ENCODE results near the gene DIAPH3. TPM values are rescaled to one million over a fixed set of nuclear protein-coding genes. Genes with fewer than 3 reads are reported as not detected.

The DIAPH3 gene
- total and polyA plus RNA-seq, 2 of the 8 experiments (the other 6 are each of a cell fraction or from before 2014, with no cell fraction given) = 8.0 to 30.8 TPM

DNA sequence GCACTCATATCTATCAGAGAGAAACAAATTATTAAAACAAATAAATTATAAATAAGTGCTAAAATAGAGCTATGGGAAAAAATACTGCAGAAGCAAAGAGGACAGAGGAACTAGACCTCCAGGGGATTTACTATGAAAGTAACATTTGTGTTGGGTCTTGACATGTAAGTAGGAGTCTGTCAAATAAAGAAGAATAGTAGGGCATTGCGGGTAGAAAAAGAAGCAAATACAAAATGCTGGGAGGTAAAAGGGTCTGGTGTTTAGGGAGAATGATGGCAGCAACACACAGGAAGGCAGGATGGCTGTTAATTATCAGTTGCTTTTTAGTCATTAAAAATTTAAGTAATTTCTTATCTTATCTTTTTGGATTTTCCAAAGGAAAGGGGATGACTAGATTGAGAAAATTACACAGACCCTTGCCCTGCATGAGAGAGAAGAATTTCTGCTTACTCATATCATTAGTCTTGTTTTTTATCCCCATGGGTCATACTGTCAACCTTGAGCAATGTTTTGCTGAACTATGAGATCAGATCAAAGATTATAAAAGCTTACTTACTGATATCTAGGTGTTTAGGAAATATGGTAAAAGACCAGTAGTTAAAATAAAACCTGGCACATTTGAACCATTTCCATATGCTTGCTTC, 472.7 kb downstream of the DIAPH3 start:
- Histone ChIP-seq H4K8ac (ENCODE audit: extremely low read depth, insufficient read depth, low read length) (no peak overlapping the region), H3K56ac (replicated peaks; ENCODE audit: insufficient read length, low read depth, low read length) (no peak overlapping the region), H3K27ac (ENCODE audit: low read depth, low read length) (no peak overlapping the region), H2AFZ (ENCODE audit: low read length) (no peak overlapping the region), H4K20me1 (replicated peaks in 1 of 2; ENCODE audit: control insufficient read depth in 1 of 2, insufficient read depth in 2 of 2, low read length in 2 of 2) (no peaks in the 10 kb centered on the region), H3K4ac (replicated peaks; ENCODE audit: insufficient read length, low read depth, low read length) (no peak overlapping the region), H3K4me1 (replicated peaks in 1 of 4; ENCODE audit: control insufficient read depth in 3 of 4, insufficient read depth in 4 of 4, low read length in 3 of 4) (peaks cover 0 to 4% (median 2%) of the 10 kb centered on the region in 4 experiments; a peak in 4 of 7 replicates), H2BK5ac (ENCODE audit: low read depth, low read length) (no peak overlapping the region), H3K27me3 (replicated peaks in 1 of 4; ENCODE audit: control insufficient read depth in 3 of 4, extremely low read depth in 1 of 4, insufficient read depth in 3 of 4, low read length in 3 of 4) (no peaks in the 10 kb centered on the region), H3K79me2 (ENCODE audit: control insufficient read depth in 1 of 2, insufficient read depth in 2 of 2, low read length in 2 of 2) (no peaks in the 10 kb centered on the region), H3K36me3 (ENCODE audit: control insufficient read depth in 2 of 4, insufficient read depth in 4 of 4, low read length in 3 of 4) (no peaks in the 10 kb centered on the region), H2BK15ac (ENCODE audit: low read length) (no peak overlapping the region), H3K23me2 (ENCODE audit: low read depth, low read length) (no peaks in the 10 kb centered on the region), H3K18ac (ENCODE audit: extremely low read depth, low read length) (no peak overlapping the region), H2BK120ac (replicated peaks; ENCODE audit: low read depth, low read length) (no peak overlapping the region), H2AK5ac (ENCODE audit: low read depth, low read length) (no peak overlapping the region), H3K79me1 (ENCODE audit: low read depth, low read length) (no peaks in the 10 kb centered on the region), H3K23ac (ENCODE audit: insufficient read length) (no peak overlapping the region), H3K9ac (replicated peaks in 1 of 4; ENCODE audit: extremely low read depth in 1 of 4, low read depth in 3 of 4, low read length in 3 of 4) (no peak overlapping the region), H2BK20ac (ENCODE audit: low read length) (no peak overlapping the region), H4K91ac (replicated peaks; ENCODE audit: insufficient read length, low read length) (no peak overlapping the region), H3K4me3 (ENCODE audit: extremely low read depth in 1 of 4, insufficient read depth in 2 of 4, low read depth in 3 of 4, low read length in 4 of 4) (no peak overlapping the region), H3K14ac (ENCODE audit: insufficient read length) (no peak overlapping the region), H2BK12ac (ENCODE audit: low read depth, low read length) (no peak overlapping the region), H3K4me2 (ENCODE audit: insufficient read depth in 1 of 2, low read depth in 2 of 2, low read length in 2 of 2) (no peak overlapping the region), H4K5ac (ENCODE audit: insufficient read length, low read depth, low read length) (no peak overlapping the region), H3K9me3 (ENCODE audit: insufficient read depth in 2 of 2, low read depth in 1 of 2, low read length in 1 of 2) (no peaks in the 10 kb centered on the region)
- ChIA-PET POLR2A (ENCODE audit: partially characterized antibody) (no interaction called here), CTCF (ENCODE audit: partially characterized antibody) (interaction anchor here (1.2 to 4.3 kb wide), 5 partner anchors 9 to 231 kb away, joined by 3 to 29 read pairs (median 3); no protein-coding TSS in a partner anchor)
- no peak for DNase-seq (ENCODE audit: low read depth in 1 of 2, low spot score in 2 of 2)
- 91% methylated on average over 1 of the region's 1 CpG; no CpG with 5 or more reads in 1 of the 2 experiments for WGBS, 2 experiments (ENCODE audit: extremely low coverage in 1 of 2, insufficient coverage in 1 of 2, insufficient read length in 1 of 2, insufficient replicate concordance in 2 of 2, low coverage in 1 of 2, low lambda C conversion rate in 2 of 2, missing lambda C conversion rate in 1 of 2)
- no peak for FAIRE-seq
- TF ChIP-seq SIN3A (conservative IDR thresholded peaks at IDR 0.05 in 1 of 2, IDR thresholded peaks at IDR 0.05 in 1 of 2; ENCODE audit: low read depth in 1 of 2, low read length in 2 of 2) (no peak), RBBP5 (IDR thresholded peaks at IDR 0.05; ENCODE audit: borderline replicate concordance, low read depth, low read length) (no peak), CBX5 (IDR thresholded peaks at IDR 0.05; ENCODE audit: low read depth, low read length) (no peak), POLR2A (IDR thresholded peaks at IDR 0.05; ENCODE audit: control extremely low read depth in 1 of 2, low read depth in 2 of 2, low read length in 2 of 2) (no peak), SIRT6 (IDR thresholded peaks at IDR 0.05; ENCODE audit: low read length) (no peak), TAF1 (IDR thresholded peaks at IDR 0.05; ENCODE audit: low read depth, low read length) (no peak), BCL11A (IDR thresholded peaks at IDR 0.05; ENCODE audit: low read depth in 2 of 2, low read length in 2 of 2) (no peak)
- TF ChIP-seq, protein P1, sequence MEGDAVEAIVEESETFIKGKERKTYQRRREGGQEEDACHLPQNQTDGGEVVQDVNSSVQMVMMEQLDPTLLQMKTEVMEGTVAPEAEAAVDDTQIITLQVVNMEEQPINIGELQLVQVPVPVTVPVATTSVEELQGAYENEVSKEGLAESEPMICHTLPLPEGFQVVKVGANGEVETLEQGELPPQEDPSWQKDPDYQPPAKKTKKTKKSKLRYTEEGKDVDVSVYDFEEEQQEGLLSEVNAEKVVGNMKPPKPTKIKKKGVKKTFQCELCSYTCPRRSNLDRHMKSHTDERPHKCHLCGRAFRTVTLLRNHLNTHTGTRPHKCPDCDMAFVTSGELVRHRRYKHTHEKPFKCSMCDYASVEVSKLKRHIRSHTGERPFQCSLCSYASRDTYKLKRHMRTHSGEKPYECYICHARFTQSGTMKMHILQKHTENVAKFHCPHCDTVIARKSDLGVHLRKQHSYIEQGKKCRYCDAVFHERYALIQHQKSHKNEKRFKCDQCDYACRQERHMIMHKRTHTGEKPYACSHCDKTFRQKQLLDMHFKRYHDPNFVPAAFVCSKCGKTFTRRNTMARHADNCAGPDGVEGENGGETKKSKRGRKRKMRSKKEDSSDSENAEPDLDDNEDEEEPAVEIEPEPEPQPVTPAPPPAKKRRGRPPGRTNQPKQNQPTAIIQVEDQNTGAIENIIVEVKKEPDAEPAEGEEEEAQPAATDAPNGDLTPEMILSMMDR (IDR thresholded peaks at IDR 0.05; ENCODE audit: control extremely low read depth in 1 of 3, insufficient read depth in 1 of 3, low read depth in 1 of 3, low read length in 3 of 3) = no peak
- TF ChIP-seq, protein P2, sequence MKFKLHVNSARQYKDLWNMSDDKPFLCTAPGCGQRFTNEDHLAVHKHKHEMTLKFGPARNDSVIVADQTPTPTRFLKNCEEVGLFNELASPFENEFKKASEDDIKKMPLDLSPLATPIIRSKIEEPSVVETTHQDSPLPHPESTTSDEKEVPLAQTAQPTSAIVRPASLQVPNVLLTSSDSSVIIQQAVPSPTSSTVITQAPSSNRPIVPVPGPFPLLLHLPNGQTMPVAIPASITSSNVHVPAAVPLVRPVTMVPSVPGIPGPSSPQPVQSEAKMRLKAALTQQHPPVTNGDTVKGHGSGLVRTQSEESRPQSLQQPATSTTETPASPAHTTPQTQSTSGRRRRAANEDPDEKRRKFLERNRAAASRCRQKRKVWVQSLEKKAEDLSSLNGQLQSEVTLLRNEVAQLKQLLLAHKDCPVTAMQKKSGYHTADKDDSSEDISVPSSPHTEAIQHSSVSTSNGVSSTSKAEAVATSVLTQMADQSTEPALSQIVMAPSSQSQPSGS (IDR thresholded peaks at IDR 0.05; ENCODE audit: low read length) = no peak

Measured in H1 (cell line).